A549 (cell line): Measurements from ENCODE around the gene GCM1.

Experiments
- CBX8 ChIP-seq: fragments of 200-600 bp; sonication (generic); IDR thresholded peaks from 2 replicates; pipeline ENCODE4 v1.6.1; 2016
- CHD4 ChIP-seq: fragments of 200-600 bp; sonication (generic); IDR thresholded peaks from 2 replicates; pipeline ENCODE4 v1.6.1; 2016; ENCODE audit warnings: antibody characterized with exemption, mild to moderate bottlenecking, borderline replicate concordance
- POLR2A ChIP-seq: IDR thresholded peaks from 2 replicates; pipeline ENCODE4 v1.6.1; 2012; ENCODE audit warnings: mild to moderate bottlenecking, low read length

GRCh38 chr6:53104916-53105315 is 43.7 kb downstream of the GCM1 start:
- TF ChIP-seq CBX8 = no peak
- TF ChIP-seq CHD4 = no peak
- no peak for TF ChIP-seq POLR2A
